ENCODE measurements around the gene LEKR1. TPM values are rescaled to one million over a fixed set of nuclear protein-coding genes. Genes with fewer than 3 reads are reported as not detected.
A peak's percentile ranks its signal among the peaks of the same experiment; 100 is the strongest.

The LEKR1 gene
- polyA plus RNA-seq, 4 donors, result 2.0 to 3.0 (median 2.6) TPM

GRCh38 chr3:157045238-157045850 is 219.2 kb downstream of the LEKR1 start:
- DNase-seq (ENCODE audit: low read depth in 4 of 4, low spot score in 3 of 4), result no peak

GRCh38 chr3:157046520-157046919 is 220.4 kb downstream of the LEKR1 start:
- DNase-seq (ENCODE audit: low read depth in 4 of 4, low spot score in 3 of 4), result no peak

GRCh38 chr3:157051055-157051454 is 224.9 kb downstream of the LEKR1 start:
- no peak for DNase-seq (ENCODE audit: low read depth in 4 of 4, low spot score in 3 of 4)

DNA sequence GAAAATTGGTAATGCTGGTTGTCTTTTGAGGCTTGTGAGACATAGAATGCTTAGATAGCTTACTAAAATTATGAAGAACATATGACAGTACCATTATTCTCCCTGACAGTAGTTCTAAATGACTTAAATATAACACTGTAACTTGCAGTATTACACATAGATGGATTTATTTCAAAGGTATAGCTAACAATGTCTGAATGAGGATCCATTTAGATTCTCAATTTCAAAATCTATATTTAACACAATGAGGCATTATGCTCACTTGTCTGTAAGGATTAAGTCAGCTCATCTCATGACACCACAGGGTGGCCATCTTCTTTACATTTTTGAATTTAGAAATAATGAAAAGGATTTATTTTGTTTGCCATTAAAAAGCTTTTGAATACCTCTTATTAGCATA is 225.4 kb downstream of the LEKR1 start:
- DNase-seq (ENCODE audit: low read depth in 4 of 4, low spot score in 3 of 4), result no peak

- DNase-seq (ENCODE audit: low read depth in 4 of 4, low spot score in 3 of 4), result no peak
Measured at GRCh38 chr3:157056035-157056434, 229.9 kb downstream of the LEKR1 start.

DNA sequence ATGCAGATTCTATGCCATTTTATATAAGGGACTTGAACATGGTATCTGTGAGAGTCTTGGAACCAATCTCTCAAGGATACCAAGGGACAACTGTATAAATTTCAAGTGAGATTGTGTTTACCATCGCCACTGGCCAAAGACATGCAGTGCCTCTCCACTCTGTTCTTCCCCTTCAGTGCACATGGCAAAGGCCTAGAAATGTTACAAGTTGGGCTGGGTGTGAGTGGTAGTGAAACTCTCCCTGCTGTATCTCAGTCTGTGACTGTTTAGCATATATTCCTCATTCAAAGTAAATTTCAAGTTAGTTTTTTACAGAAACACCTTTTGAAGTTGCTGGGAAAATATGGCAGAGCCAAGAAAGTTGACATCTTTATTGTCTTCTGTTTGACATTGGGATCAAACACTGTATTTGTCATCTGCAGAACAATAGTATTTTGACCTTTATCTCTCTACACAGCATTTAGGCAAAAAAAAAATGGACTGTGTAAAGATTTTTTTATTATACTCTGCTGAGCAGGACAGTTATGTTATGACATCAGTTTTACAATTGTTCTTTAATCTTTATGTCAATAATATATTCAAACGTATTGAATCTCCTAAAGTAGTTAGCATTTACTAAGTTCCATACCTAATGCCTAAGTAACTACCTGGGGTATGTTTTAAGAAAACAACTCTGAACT is 232.4 kb downstream of the LEKR1 start:
- DNase-seq (ENCODE audit: low read depth in 4 of 4, low spot score in 3 of 4), result no peak

DNA sequence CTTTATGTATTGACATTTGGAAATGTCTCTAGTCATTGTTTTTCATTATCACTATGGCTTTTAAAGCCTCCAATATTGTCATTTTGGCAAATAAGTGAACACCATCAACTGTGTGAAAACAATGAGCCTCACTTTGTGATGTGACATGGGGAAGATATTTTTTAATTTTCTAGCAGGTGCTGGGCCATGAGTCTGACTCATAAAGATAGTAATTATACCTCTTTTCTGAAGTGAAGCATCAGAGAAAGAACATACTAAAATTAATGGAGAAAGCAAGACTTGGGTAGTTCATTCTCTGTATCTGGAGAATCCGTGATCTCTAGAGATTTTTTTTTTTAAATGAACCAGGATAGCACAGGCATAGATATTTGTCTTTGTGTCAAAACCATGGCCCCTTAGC is 233.0 kb downstream of the LEKR1 start:
- no peak for DNase-seq (ENCODE audit: low read depth in 4 of 4, low spot score in 3 of 4)

- no peak for DNase-seq (ENCODE audit: low read depth in 4 of 4, low spot score in 3 of 4)
Measured at GRCh38 chr3:157059661-157060060, 233.5 kb downstream of the LEKR1 start.

GRCh38 chr3:157061265-157061664 is 235.1 kb downstream of the LEKR1 start:
- DNase-seq (ENCODE audit: low read depth in 4 of 4, low spot score in 3 of 4), result no peak

DNA sequence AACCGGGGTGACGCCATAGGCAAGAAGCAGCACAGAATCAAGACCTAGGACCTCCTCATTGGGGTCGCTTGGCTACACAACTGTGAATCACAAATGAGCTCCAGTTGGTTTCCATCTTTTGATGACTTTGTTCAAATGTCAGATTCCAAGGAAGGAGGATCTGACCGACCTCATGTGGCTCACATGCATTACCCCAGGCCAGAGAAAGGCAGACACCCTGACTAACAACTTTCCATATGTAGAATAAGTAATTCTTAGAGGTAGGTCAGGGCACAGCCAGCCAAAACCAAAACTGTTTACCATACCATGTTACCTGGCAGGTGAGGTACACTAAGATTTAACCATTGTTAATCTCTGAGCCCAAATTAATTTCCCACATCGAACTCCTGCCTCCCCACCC is 237.3 kb downstream of the LEKR1 start:
- DNase-seq (ENCODE audit: low read depth in 4 of 4, low spot score in 3 of 4), result no peak

GRCh38 chr3:157063926-157064325 is 237.8 kb downstream of the LEKR1 start:
- DNase-seq (ENCODE audit: low read depth in 4 of 4, low spot score in 3 of 4), result peak in 1 of 4 donors; percentile 31

DNA sequence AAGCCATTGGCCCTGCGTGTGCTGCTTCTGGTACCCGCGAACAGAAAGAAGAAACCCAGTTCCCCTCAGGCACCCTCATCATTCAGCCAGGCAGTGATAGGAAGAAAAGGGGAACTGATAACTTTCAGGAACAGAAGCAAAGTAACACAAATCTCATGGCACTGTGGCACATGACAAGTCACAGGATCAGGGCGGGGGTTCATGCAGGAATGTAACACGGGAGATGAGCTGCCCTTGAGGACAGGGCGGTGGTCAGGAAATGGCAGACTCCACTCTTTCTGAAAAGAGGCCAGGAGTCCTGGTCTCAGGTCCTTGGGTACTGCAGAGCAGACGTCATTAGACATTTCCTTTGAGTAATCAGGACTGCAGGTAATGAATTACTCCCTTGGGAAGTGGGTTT is 238.2 kb downstream of the LEKR1 start:
- DNase-seq (ENCODE audit: low read depth in 4 of 4, low spot score in 3 of 4), result no peak

DNA sequence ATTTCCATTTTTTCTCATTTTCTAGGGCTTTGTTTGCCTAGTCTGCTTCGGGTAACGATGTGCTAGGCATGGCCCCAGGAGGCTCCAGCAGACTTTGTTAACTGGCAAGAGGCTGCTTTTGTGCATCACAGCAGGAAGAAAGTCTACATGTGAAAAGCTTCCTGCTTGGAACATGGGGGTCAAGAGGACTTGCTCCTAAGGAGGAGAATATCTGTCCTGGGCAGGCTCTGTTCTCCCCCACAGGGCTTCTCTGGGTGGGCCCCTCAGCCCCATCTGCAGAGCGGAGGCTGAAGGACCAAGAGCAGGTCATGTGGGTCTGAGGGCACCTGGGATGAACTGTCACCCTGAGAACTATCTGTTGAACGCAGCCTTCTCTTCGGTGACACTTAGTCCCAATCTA is 239.0 kb downstream of the LEKR1 start:
- DNase-seq (ENCODE audit: low read depth in 4 of 4, low spot score in 3 of 4), result no peak

DNA sequence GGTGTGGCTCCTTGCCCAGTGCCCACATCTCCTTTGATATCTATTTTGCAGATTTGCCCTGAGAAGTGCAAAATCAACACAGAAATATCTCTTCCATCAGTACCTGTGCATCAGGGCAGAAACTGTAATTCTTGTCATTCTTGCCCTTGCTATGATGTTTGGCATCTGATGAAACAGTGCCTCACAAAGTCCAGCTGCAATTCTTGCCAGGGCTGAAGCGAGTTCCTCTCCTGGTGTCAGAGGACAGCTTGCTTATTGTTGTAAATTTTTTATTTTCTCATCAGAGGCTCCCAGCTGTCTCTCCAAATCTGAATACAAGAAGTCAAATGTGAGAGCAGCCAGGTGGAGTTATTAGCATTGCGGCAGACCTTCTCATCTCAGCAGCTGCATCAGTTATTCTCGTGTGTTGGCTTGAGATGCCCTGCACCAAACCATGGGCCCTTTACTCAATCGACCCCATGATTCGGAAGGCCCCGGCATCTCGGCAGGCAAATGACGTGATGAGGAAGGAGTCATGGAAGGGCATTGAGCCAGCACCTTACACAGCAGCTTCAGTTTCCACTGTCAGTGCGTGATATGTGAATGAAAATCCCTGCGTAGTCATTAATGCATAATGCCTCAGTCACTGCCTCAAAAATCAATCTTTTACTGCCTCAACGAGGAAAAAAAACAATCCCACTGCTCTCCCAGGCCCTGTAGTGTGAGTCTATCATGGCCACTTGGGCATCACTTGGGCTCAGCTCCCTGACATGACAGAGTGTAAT is 240.4 kb downstream of the LEKR1 start:
- no peak for DNase-seq (ENCODE audit: low read depth in 4 of 4, low spot score in 3 of 4)

DNA sequence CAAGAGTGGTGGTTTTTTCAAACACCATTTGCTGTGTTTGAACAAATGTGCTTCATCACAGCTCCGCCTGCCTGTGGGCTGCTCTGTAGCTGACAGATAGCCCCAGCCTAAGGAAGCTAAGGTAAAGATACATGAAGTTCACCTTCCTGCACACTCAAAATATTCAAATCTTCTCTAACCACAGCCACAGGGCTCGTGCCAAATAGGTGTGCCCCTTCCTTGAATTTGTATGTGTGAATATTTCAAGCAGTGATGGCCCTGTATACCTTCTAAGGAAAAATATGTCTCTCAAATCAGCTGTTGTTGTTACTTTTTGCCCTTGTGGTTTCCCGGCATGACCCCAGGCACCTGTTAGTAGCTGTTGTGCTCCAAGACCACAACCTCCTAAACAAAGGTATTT is 241.0 kb downstream of the LEKR1 start:
- no peak for DNase-seq (ENCODE audit: low read depth in 4 of 4, low spot score in 3 of 4)

DNA sequence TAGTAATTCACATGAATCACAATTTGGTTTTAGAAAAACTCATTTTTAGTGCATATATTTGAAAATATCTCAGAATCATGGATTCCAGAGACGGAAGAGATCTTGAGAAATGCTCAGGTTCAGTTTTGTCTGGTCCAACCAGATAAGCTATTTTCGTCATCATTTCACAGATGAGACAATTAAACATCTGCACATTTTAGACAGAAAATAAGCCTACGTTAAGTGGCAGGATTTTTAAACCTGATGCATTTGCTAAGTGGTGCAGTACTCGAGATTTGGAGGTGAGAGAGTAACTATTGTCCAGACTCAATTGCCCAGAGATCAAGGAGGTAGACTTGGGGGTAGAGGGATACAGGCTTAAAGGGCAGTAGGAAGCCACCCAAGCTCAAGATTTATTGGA is 243.3 kb downstream of the LEKR1 start:
- no peak for DNase-seq (ENCODE audit: low read depth in 4 of 4, low spot score in 3 of 4)

GRCh38 chr3:157069846-157070677 is 243.9 kb downstream of the LEKR1 start:
- DNase-seq (ENCODE audit: low read depth in 4 of 4, low spot score in 3 of 4), result no peak

GRCh38 chr3:157070678-157070999 is 244.5 kb downstream of the LEKR1 start:
- no peak for DNase-seq (ENCODE audit: low read depth in 4 of 4, low spot score in 3 of 4)

DNA sequence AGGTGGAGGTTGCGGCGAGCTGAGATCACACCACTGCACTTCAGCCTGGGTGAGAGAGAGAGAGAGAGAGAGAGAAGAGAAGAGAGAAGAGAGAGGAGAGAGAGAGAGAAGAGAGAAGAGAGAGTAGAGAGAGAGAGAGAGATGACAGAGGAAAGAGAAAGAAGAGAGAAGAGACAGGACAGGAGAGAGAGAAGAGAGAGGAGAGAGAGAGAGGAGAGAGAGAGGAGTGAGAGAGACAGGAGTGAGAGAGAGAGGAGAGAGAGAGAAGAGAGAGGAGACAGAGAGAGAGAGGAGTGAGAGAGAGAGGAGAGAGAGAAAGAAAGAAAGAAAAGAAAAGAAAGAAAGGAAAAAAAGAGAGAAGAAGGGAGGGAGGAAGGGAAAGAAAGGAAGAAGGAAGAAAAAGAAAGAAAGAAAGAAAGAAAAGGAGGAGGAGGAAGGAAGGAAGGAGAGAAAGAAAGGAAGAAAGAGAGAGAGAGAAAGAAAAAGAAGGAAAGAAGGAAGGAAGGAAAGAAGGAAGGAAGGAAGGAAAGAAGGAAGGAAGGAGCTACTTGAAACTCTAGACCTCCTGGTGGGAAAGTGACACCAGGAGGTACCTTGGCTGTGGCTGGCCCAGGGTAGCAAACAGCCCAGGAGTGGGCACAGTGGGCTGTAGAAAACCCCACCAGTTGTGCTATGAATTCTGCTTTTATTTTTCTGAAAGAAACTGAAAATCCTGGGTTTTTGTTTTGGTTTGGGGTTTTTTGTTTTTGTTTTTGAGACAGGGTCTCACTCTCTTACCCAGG is 245.8 kb downstream of the LEKR1 start:
- DNase-seq (ENCODE audit: low read depth in 4 of 4, low spot score in 3 of 4), result no peak

- DNase-seq (ENCODE audit: low read depth in 4 of 4, low spot score in 3 of 4), result no peak
Measured at GRCh38 chr3:157073810-157074209, 247.7 kb downstream of the LEKR1 start.
